ENCODE measurements around the gene PPM1E. TPM values are rescaled to one million over a fixed set of nuclear protein-coding genes. Genes with fewer than 3 reads are reported as not detected.
"Not testable (repeated sequence)": the region's sequence is repeated elsewhere in the genome, so short reads cannot be mapped to it uniquely, and the experiment has no call there.

The PPM1E gene
- total RNA-seq, 3 donors from 2014 or later (not counting 1 experiment from before 2014, with no cell fraction given) = not detected

- peaks cover 3 to 6% of the 10 kb centered on the region in 2 donors for H3K27me3 Mint-ChIP-seq (ENCODE audit: low read depth in 2 of 2)
- intact Hi-C loops (cut with micrococcal nuclease) = no loop called here
- Histone ChIP-seq H3K36me3 (ENCODE audit: control insufficient read depth, insufficient read depth, low read length) (no peaks in the 10 kb centered on the region), H3K4me3 (ENCODE audit: low read length) (no peak overlapping the region), H3K27me3 (ENCODE audit: control insufficient read depth, insufficient read depth, low read length) (no peaks in the 10 kb centered on the region), H3K4me1 (ENCODE audit: control insufficient read depth, insufficient read depth, low read length) (no peaks in the 10 kb centered on the region), H3K9me3 (ENCODE audit: control insufficient read depth, insufficient read depth, low read length) (no peaks in the 10 kb centered on the region), H3K27ac (ENCODE audit: low read length) (no peak overlapping the region)
- no peak for TF ChIP-seq CTCF (IDR thresholded peaks at IDR 0.05)
- no peaks in the 10 kb centered on the region for H3K36me3 Mint-ChIP-seq
- DNase-seq (no peak), ATAC-seq (no peak)
- no peak overlapping the region for H3K27ac Mint-ChIP-seq
- 40% methylated on average over 1 of the region's 3 CpGs for WGBS (ENCODE audit: insufficient coverage)
- no peaks in the 10 kb centered on the region for H3K4me1 Mint-ChIP-seq
- H3K9me3 Mint-ChIP-seq = no peaks in the 10 kb centered on the region
- no peak overlapping the region for H3K4me3 Mint-ChIP-seq
These were observed 180.6 kb downstream of the PPM1E start for GRCh38 chr17:58936295-58936694.

- peaks cover 3% of the 10 kb centered on the region in 2 donors for H3K9me3 Mint-ChIP-seq
- Histone ChIP-seq H3K27me3 (ENCODE audit: control insufficient read depth, insufficient read depth, low read length) (peaks cover 2% of the 10 kb centered on the region), H3K4me1 (ENCODE audit: control insufficient read depth, insufficient read depth, low read length) (no peaks in the 10 kb centered on the region), H3K9me3 (ENCODE audit: control insufficient read depth, insufficient read depth, low read length) (no peaks in the 10 kb centered on the region), H3K4me3 (ENCODE audit: low read length) (no peak overlapping the region), H3K27ac (ENCODE audit: low read length) (no peak overlapping the region), H3K36me3 (ENCODE audit: control insufficient read depth, insufficient read depth, low read length) (no peaks in the 10 kb centered on the region)
- H3K27me3 Mint-ChIP-seq (ENCODE audit: low read depth in 2 of 2) = peaks cover 12 to 28% of the 10 kb centered on the region in 2 donors
- no peak for TF ChIP-seq CTCF (IDR thresholded peaks at IDR 0.05)
- peaks cover 11% of the 10 kb centered on the region for H3K36me3 Mint-ChIP-seq
- ATAC-seq (no peak), DNase-seq (no peak)
- no peak overlapping the region for H3K4me3 Mint-ChIP-seq
- H3K4me1 Mint-ChIP-seq = no peaks in the 10 kb centered on the region
- WGBS (ENCODE audit: insufficient coverage) = 83% methylated on average over 2 of the region's 2 CpGs
- H3K27ac Mint-ChIP-seq = no peak overlapping the region
- intact Hi-C loops (cut with micrococcal nuclease) = no loop called here
These were observed 188.5 kb downstream of the PPM1E start for GRCh38 chr17:58944166-58944565.

- ATAC-seq (no peak), DNase-seq (no peak)
- WGBS (ENCODE audit: insufficient coverage) = 83% methylated on average over 3 of the region's 3 CpGs
- no peak for TF ChIP-seq CTCF (IDR thresholded peaks at IDR 0.05)
- Histone ChIP-seq H3K4me1 (ENCODE audit: control insufficient read depth, insufficient read depth, low read length) (no peaks in the 10 kb centered on the region), H3K9me3 (ENCODE audit: control insufficient read depth, insufficient read depth, low read length) (peaks cover 16% of the 10 kb centered on the region), H3K4me3 (ENCODE audit: low read length) (no peak overlapping the region), H3K27me3 (ENCODE audit: control insufficient read depth, insufficient read depth, low read length) (peaks cover 3% of the 10 kb centered on the region), H3K36me3 (ENCODE audit: control insufficient read depth, insufficient read depth, low read length) (no peaks in the 10 kb centered on the region), H3K27ac (ENCODE audit: low read length) (no peak overlapping the region)
- Mint-ChIP-seq H3K36me3 (peaks cover 32% of the 10 kb centered on the region), H3K27ac (no peak overlapping the region), H3K4me3 (no peak overlapping the region), H3K27me3 (ENCODE audit: low read depth in 2 of 2) (peaks cover 15 to 36% of the 10 kb centered on the region in 2 donors), H3K4me1 (no peaks in the 10 kb centered on the region), H3K9me3 (peaks cover 13 to 14% of the 10 kb centered on the region in 2 donors)
- intact Hi-C loops (cut with micrococcal nuclease) = no loop called here
These were observed 191.8 kb downstream of the PPM1E start for GRCh38 chr17:58947411-58947810.

DNA sequence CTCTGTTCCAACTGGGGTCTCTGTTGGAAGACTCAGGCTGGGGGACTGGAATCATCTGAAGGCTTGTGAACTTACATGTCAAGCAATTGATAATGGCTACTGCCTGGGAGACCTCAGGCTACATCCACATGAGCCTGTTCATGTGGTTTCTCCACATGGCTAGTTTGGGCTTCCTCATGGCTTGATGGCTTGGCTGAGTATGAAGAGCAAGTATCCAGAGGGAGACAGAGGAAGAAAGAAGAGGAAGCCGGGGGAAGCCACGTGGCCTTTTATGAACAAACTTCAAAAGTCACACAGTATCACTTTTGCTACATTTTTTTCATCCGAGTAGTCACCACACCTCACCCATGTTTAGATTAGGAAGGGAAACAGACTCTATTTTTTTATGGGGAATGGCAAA lies 192.2 kb downstream of the PPM1E start:
- Mint-ChIP-seq H3K36me3 (peaks cover 32% of the 10 kb centered on the region), H3K27ac (no peak overlapping the region), H3K27me3 (ENCODE audit: low read depth in 2 of 2) (peaks cover 15 to 36% of the 10 kb centered on the region in 2 donors), H3K4me1 (no peaks in the 10 kb centered on the region), H3K9me3 (peaks cover 13 to 14% of the 10 kb centered on the region in 2 donors), H3K4me3 (no peak overlapping the region)
- intact Hi-C loops (cut with micrococcal nuclease) = no loop called here
- WGBS (ENCODE audit: insufficient coverage) = no CpG with 5 or more reads among the region's 3 CpGs
- DNase-seq (no peak), ATAC-seq (no peak)
- H3K9me3 ChIP-seq (ENCODE audit: control insufficient read depth, insufficient read depth, low read length) = peaks cover 16% of the 10 kb centered on the region
- H3K4me1 ChIP-seq (ENCODE audit: control insufficient read depth, insufficient read depth, low read length) = no peaks in the 10 kb centered on the region
- peaks cover 3% of the 10 kb centered on the region for H3K27me3 ChIP-seq (ENCODE audit: control insufficient read depth, insufficient read depth, low read length)
- H3K36me3 ChIP-seq (ENCODE audit: control insufficient read depth, insufficient read depth, low read length) = no peaks in the 10 kb centered on the region
- H3K27ac ChIP-seq (ENCODE audit: low read length) = no peak overlapping the region
- no peak overlapping the region for H3K4me3 ChIP-seq (ENCODE audit: low read length)
- no peak for TF ChIP-seq CTCF (IDR thresholded peaks at IDR 0.05)

GRCh38 chr17:58954358-58954757 lies 198.7 kb downstream of the PPM1E start:
- WGBS (ENCODE audit: insufficient coverage) = 70% methylated on average over 2 of the region's 2 CpGs
- Mint-ChIP-seq H3K27me3 (ENCODE audit: low read depth in 2 of 2) (peaks cover 14 to 30% of the 10 kb centered on the region in 2 donors), H3K36me3 (peaks cover 20% of the 10 kb centered on the region)
- H3K4me1 Mint-ChIP-seq; intact Hi-C loops (cut with micrococcal nuclease); H3K4me3 Mint-ChIP-seq; DNase-seq; H3K27me3 ChIP-seq (ENCODE audit: control insufficient read depth, insufficient read depth, low read length); H3K4me1 ChIP-seq (ENCODE audit: control insufficient read depth, insufficient read depth, low read length); H3K27ac Mint-ChIP-seq; H3K36me3 ChIP-seq (ENCODE audit: control insufficient read depth, insufficient read depth, low read length); H3K4me3 ChIP-seq (ENCODE audit: low read length); H3K9me3 Mint-ChIP-seq; ATAC-seq; H3K27ac ChIP-seq (ENCODE audit: low read length): not testable (repeated sequence)
- peaks cover 16% of the 10 kb centered on the region for H3K9me3 ChIP-seq (ENCODE audit: control insufficient read depth, insufficient read depth, low read length)
